Measurements from ENCODE around the gene AQP12A.

Gene AQP12A

DNA sequence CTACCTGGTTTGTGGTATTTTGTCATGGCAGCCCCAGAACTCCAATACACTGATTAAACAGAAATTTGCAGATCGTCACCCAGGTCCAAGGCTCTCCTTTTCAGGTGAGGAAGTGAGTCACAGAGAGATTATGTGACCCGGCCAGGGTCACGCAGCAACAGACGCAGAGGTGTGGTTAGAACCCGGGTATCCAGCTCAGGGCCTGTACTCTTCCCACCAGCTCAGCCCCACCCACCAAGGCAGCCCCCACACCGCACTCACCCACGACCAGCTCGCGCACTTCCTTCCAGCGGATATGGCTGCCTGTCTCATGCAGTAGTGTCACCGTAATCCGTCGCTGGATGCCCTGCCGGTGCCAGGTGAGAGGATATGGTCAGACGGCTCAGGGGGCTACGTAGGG is 48.1 kb downstream of the AQP12A start:
- TF ChIP-seq, protein P1, sequence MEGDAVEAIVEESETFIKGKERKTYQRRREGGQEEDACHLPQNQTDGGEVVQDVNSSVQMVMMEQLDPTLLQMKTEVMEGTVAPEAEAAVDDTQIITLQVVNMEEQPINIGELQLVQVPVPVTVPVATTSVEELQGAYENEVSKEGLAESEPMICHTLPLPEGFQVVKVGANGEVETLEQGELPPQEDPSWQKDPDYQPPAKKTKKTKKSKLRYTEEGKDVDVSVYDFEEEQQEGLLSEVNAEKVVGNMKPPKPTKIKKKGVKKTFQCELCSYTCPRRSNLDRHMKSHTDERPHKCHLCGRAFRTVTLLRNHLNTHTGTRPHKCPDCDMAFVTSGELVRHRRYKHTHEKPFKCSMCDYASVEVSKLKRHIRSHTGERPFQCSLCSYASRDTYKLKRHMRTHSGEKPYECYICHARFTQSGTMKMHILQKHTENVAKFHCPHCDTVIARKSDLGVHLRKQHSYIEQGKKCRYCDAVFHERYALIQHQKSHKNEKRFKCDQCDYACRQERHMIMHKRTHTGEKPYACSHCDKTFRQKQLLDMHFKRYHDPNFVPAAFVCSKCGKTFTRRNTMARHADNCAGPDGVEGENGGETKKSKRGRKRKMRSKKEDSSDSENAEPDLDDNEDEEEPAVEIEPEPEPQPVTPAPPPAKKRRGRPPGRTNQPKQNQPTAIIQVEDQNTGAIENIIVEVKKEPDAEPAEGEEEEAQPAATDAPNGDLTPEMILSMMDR (conservative IDR thresholded peaks at IDR 0.05; ENCODE audit: low read depth, low read length), result no peak
- DNase-seq (ENCODE audit: low read depth), result no peak
- no peak overlapping the region for H3K4me3 ChIP-seq (ENCODE audit: low read depth, low read length)

DNA sequence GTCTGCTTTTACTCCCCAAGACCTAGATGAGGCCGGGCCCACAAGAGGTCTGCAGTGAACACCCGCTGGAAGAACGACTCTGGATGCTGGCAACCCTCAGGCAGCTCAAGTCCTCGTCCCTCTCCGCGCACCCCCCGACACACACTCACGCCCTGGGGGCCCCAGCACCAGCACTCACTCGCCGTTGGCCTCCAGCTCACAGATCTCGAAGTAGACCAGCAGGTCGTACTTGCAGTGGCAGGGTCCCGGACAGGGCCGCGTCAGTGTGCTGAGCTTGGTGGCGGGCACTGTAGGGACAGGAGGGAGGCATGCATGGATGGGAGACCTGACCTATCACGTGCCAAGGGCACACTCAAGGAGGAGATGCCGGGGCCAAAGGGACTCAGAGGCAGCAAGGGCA is 49.4 kb downstream of the AQP12A start:
- no peak overlapping the region for H3K4me3 ChIP-seq (ENCODE audit: low read depth, low read length)
- DNase-seq (ENCODE audit: low read depth), result no peak
- TF ChIP-seq, protein P1 (conservative IDR thresholded peaks at IDR 0.05; ENCODE audit: low read depth, low read length), result no peak

DNA sequence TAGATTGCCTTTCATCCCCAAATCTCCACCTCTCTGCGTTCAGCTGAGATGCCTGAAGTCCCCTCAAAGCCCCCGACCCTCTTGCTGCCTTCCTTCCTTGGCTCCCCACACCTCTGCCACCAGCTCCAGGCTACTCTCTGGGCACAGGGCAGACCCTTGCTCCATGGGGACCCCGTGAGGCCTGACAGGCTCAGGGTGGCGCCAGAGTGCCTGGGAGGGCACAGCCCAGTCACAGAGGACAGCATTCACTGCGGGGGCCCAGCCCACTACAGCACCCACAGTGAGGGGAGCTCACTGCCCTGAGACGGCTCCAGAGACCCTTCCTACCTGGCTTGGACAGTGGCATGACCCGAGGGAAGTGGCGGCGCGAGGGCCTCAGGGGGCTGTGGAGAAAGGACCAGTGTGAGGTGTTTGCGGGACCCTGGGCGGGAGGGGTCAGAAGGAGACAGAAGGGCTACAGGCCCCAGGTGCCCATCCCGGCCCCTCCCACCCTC is 51.0 kb downstream of the AQP12A start:
- no peak for DNase-seq (ENCODE audit: low read depth)
- H3K4me3 ChIP-seq (ENCODE audit: low read depth, low read length), result no peak overlapping the region
- TF ChIP-seq, protein P1 (conservative IDR thresholded peaks at IDR 0.05; ENCODE audit: low read depth, low read length), result no peak

DNA sequence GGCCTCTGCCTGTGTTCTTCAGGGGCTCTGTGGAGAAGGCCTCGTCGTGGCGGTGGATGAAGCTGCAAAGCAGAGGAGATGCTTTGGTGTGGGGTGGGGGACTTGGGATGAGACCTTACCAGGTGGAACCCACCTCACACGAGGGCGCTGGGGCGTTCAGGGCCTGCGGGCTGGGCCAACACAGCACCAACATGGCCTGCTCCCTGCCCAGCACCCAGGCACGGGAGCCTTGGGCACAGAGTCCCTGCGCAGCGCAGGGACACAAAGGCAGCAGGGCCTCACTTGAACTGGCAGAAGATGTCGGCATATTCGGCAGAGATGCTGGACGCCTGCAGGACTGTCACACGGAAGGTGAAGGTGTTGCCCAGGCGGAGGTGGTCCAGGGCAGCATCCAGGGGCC is 53.8 kb downstream of the AQP12A start:
- DNase-seq (ENCODE audit: low read depth), result no peak
- TF ChIP-seq, protein P1 (conservative IDR thresholded peaks at IDR 0.05; ENCODE audit: low read depth, low read length), result no peak
- H3K4me3 ChIP-seq (ENCODE audit: low read depth, low read length), result no peak overlapping the region

DNA sequence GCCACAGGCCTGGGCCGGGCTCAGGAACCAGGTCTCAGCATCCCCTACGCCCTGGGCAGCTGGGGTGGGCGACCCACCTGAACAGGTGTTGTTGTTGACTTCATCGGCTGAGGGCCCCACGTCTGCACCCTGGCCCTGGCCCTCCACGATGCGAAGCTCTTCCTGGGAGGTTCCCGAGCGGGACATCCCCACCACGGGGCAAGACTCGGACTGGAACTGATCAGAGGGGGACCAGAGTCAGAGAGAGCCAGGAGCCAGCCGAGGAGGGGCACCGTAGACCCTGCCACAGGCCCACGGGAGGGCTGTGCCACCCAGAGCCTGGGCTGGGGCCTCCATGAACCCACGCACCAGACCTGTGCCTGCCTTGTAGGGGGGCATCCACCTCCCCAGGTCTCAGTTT is 54.3 kb downstream of the AQP12A start:
- DNase-seq (ENCODE audit: low read depth), result no peak
- TF ChIP-seq, protein P1 (conservative IDR thresholded peaks at IDR 0.05; ENCODE audit: low read depth, low read length), result no peak
- no peak overlapping the region for H3K4me3 ChIP-seq (ENCODE audit: low read depth, low read length)

DNA sequence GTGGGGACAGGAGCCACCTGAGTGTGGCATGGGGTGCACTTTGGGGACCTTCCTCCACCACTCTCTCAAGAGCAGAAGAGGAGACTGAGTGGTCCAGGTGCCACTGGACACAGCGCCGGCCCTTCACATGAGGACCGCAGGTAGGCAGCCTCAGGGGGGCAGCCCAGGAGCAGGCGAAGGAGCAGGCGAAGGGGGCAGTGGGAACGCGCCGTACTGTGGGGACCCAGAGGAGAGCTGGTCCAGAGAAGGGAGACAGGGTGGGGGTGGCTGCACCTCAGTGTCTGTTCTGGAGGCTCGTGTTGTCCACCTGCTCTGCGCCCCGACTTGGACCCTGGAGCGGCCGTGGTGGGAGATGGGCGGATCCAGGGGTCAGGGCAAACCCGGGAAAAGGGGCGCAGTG is 55.0 kb downstream of the AQP12A start:
- TF ChIP-seq, protein P1 (conservative IDR thresholded peaks at IDR 0.05; ENCODE audit: low read depth, low read length), result no peak
- no peak overlapping the region for H3K4me3 ChIP-seq (ENCODE audit: low read depth, low read length)
- no peak for DNase-seq (ENCODE audit: low read depth)

DNA sequence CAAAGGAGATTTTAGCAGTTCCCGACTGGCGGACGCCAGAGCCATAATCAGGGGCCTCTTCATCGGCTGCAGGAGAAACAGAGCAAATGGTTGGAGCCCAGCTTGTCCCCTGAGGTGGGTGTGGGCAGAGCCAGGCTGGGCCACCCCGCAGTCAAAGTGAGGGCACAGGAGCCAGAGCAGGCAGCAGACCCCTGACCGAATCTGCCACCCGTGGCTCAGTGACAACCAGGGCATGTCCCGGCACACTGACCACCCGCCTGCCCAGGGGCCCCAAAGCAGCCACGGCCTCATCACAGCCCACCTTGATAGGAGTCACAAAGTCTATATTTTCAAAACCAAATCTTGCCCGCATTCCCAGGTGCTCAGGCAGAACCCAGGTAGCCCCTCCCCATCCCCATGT is 55.6 kb downstream of the AQP12A start:
- H3K4me3 ChIP-seq (ENCODE audit: low read depth, low read length), result no peak overlapping the region
- TF ChIP-seq, protein P1 (conservative IDR thresholded peaks at IDR 0.05; ENCODE audit: low read depth, low read length), result no peak
- no peak for DNase-seq (ENCODE audit: low read depth)
